ENCODE results near the gene ATF7IP. TPM values are rescaled to one million over a fixed set of nuclear protein-coding genes. Genes with fewer than 3 reads are reported as not detected.

The ATF7IP gene
- total and polyA plus RNA-seq, 3 donors from 2014 or later = 71.0 to 84.6 (median 77.1) TPM

GRCh38 chr12:14452336-14452735 is 86.9 kb downstream of the ATF7IP start:
- Histone ChIP-seq H3K4me1 (no peaks in the 10 kb centered on the region), H3K4me3 (no peak overlapping the region), H3K27me3 (no peaks in the 10 kb centered on the region), H3K27ac (no peak overlapping the region), H3K9me3 (no peaks in the 10 kb centered on the region), H3K36me3 (ENCODE audit: low read depth, missing control alignments) (no peaks in the 10 kb centered on the region)
- intact Hi-C loops (cut with DNase I; ENCODE audit: low total_unique reads) = no loop called here
- TF ChIP-seq CTCF (IDR thresholded peaks at IDR 0.05) (no peak), POLR2A (IDR thresholded peaks at IDR 0.05) (no peak)
- WGBS, 2 donors = 89 to 93% methylated on average over 4 of the region's 4 CpGs
- DNase-seq = no peak

GRCh38 chr12:14452865-14453264 is 87.4 kb downstream of the ATF7IP start:
- Histone ChIP-seq H3K27ac (no peak overlapping the region), H3K36me3 (ENCODE audit: low read depth, missing control alignments) (no peaks in the 10 kb centered on the region), H3K4me3 (no peak overlapping the region), H3K27me3 (no peaks in the 10 kb centered on the region), H3K9me3 (no peaks in the 10 kb centered on the region), H3K4me1 (no peaks in the 10 kb centered on the region)
- intact Hi-C loops (cut with DNase I; ENCODE audit: low total_unique reads) = no loop called here
- no peak for TF ChIP-seq CTCF (IDR thresholded peaks at IDR 0.05)
- TF ChIP-seq POLR2A (IDR thresholded peaks at IDR 0.05) = no peak
- DNase-seq = no peak
- 76 to 84% methylated on average over 1 of the region's 1 CpG for WGBS, 2 donors

GRCh38 chr12:14454098-14454907 is 88.8 kb downstream of the ATF7IP start:
- 75 to 79% methylated on average over 2 of the region's 2 CpGs for WGBS, 2 donors
- peak; percentile 38 for DNase-seq
- no peaks in the 10 kb centered on the region for H3K9me3 ChIP-seq
- no peak overlapping the region for H3K4me3 ChIP-seq
- intact Hi-C loops (cut with DNase I; ENCODE audit: low total_unique reads) = no loop called here
- no peaks in the 10 kb centered on the region for H3K27me3 ChIP-seq
- no peaks in the 10 kb centered on the region for H3K4me1 ChIP-seq
- TF ChIP-seq CTCF (IDR thresholded peaks at IDR 0.05) = peak; percentile 33 to 63 (median 38)
- no peak for TF ChIP-seq POLR2A (IDR thresholded peaks at IDR 0.05)
- H3K27ac ChIP-seq = no peak overlapping the region
- H3K36me3 ChIP-seq (ENCODE audit: low read depth, missing control alignments) = no peaks in the 10 kb centered on the region

GRCh38 chr12:14460212-14460841 is 94.8 kb downstream of the ATF7IP start:
- H3K36me3 ChIP-seq (ENCODE audit: low read depth, missing control alignments) = no peaks in the 10 kb centered on the region

More at GRCh38 chr12:14460212-14460841, 94.8 kb downstream of the ATF7IP start:
- 92 to 95% methylated on average over 5 of the region's 5 CpGs for WGBS, 2 donors
- Histone ChIP-seq H3K4me3 (no peak overlapping the region), H3K9me3 (no peaks in the 10 kb centered on the region), H3K27me3 (no peaks in the 10 kb centered on the region), H3K4me1 (no peaks in the 10 kb centered on the region), H3K27ac (no peak overlapping the region)
- TF ChIP-seq CTCF (IDR thresholded peaks at IDR 0.05) (no peak), POLR2A (IDR thresholded peaks at IDR 0.05) (no peak)
- intact Hi-C loops (cut with DNase I; ENCODE audit: low total_unique reads) = no loop called here
- no peak for DNase-seq
